Astrocyte (in vitro differentiated cells and primary cell): ENCODE results near the gene CD28. TPM values are rescaled to one million over a fixed set of nuclear protein-coding genes. Genes with fewer than 3 reads are reported as not detected.

ENCODE experiments used
- DNase-seq: peaks from one replicate; pipeline ENCODE4 v3.0.0-alpha.2; 2010; ENCODE audit warnings: low read depth
- FAIRE-seq: peaks from 2 replicates; lab custom pipeline; 2011; peaks lifted over from hg19 to GRCh38; lab: Jason Lieb, UNC
- H2AFZ ChIP-seq: 2 replicates; pipeline ENCODE4 v1.6.0; 2012; ENCODE audit warnings: low read depth, low read length, inconsistent platforms
- H3K27ac ChIP-seq: 2 replicates; pipeline ENCODE4 v1.5.1; 2011; ENCODE audit warnings: low read depth, low read length, inconsistent platforms
- H3K27me3 ChIP-seq: 2 replicates; pipeline ENCODE4 v1.6.0; 2011; ENCODE audit warnings: low read length, inconsistent platforms; ENCODE audit not compliant: insufficient read depth
- H3K36me3 ChIP-seq: 2 replicates; pipeline ENCODE4 v1.5.1; 2011; ENCODE audit warnings: low read length, inconsistent platforms; ENCODE audit not compliant: insufficient read depth
- H3K4me1 ChIP-seq: 2 replicates; pipeline ENCODE4 v1.5.1; 2011; ENCODE audit warnings: low read length, inconsistent platforms; ENCODE audit not compliant: insufficient read depth
- H3K4me2 ChIP-seq: 2 replicates; pipeline ENCODE4 v1.6.0; 2012; ENCODE audit warnings: low read length, inconsistent platforms
- H3K4me3 ChIP-seq: 2 replicates; pipeline ENCODE4 v1.5.1; 2011; ENCODE audit warnings: low read depth, mild to moderate bottlenecking, low read length, inconsistent platforms; ENCODE audit not compliant: insufficient read depth
- H3K79me2 ChIP-seq: 2 replicates; pipeline ENCODE4 v1.6.0; 2012; ENCODE audit warnings: mild to moderate bottlenecking, low read length, inconsistent platforms; ENCODE audit not compliant: insufficient read depth
- H3K9ac ChIP-seq: 2 replicates; pipeline ENCODE4 v1.6.0; 2012; ENCODE audit warnings: mild to moderate bottlenecking, low read length, inconsistent platforms
- H3K9me3 ChIP-seq: 2 replicates; pipeline ENCODE4 v1.5.1; 2012; ENCODE audit warnings: low read depth, mild to moderate bottlenecking, low read length, inconsistent platforms; ENCODE audit not compliant: insufficient read depth
- H4K20me1 ChIP-seq: 2 replicates; pipeline ENCODE4 v1.6.0; 2012; ENCODE audit warnings: low read length, inconsistent platforms; ENCODE audit not compliant: insufficient read depth
- H3K27ac Mint-ChIP-seq: one replicate; pipeline ENCODE4 v1.8.0; 2021; ENCODE audit warnings: mild to moderate bottlenecking, mixed read lengths; ENCODE audit not compliant: unreplicated experiment
- H3K27me3 Mint-ChIP-seq: one replicate; pipeline ENCODE4 v1.8.0; 2021; ENCODE audit warnings: low read depth, mixed read lengths; ENCODE audit not compliant: unreplicated experiment
- H3K36me3 Mint-ChIP-seq: one replicate; pipeline ENCODE4 v1.8.0; 2021; ENCODE audit warnings: low read depth, mixed read lengths; ENCODE audit not compliant: unreplicated experiment
- H3K4me1 Mint-ChIP-seq: one replicate; pipeline ENCODE4 v1.8.0; 2021; ENCODE audit warnings: low read depth, mixed read lengths; ENCODE audit not compliant: unreplicated experiment
- H3K4me3 Mint-ChIP-seq: one replicate; pipeline ENCODE4 v1.8.0; 2021; ENCODE audit warnings: mild to moderate bottlenecking, moderate library complexity, mixed read lengths; ENCODE audit not compliant: unreplicated experiment
- H3K9me3 Mint-ChIP-seq: one replicate; pipeline ENCODE4 v1.8.0; 2021; ENCODE audit warnings: mild to moderate bottlenecking, mixed read lengths; ENCODE audit not compliant: unreplicated experiment
- CTCF ChIP-seq: IDR thresholded peaks from 2 replicates; pipeline ENCODE4 v1.5.1; 2011; ENCODE audit warnings: low read depth, mild to moderate bottlenecking, inconsistent platforms, low read length, moderate library complexity; ENCODE audit not compliant: insufficient read depth
- EZH2 ChIP-seq: IDR thresholded peaks from 2 replicates; pipeline ENCODE4 v1.6.1; 2012; ENCODE audit warnings: mild to moderate bottlenecking, low read length, inconsistent platforms; ENCODE audit not compliant: insufficient read depth
- total RNA-seq: library from RNA; stranded (reverse); gene quantifications from 2 replicates; pipeline ENCODE4 v1.2.1, GENCODE V29; 2021

Gene CD28
- total RNA-seq, 1 donor from 2014 or later: not detected

- Mint-ChIP-seq H3K27me3 (peaks cover 6% of the 10 kb centered on the region), H3K4me1 (peaks cover 2% of the 10 kb centered on the region), H3K36me3 (no peaks in the 10 kb centered on the region), H3K9me3 (no peaks in the 10 kb centered on the region), H3K27ac (no peak overlapping the region), H3K4me3 (no peak overlapping the region)
- Histone ChIP-seq H3K9me3 (no peaks in the 10 kb centered on the region), H3K79me2 (no peaks in the 10 kb centered on the region), H2AFZ (no peak overlapping the region), H3K27me3 (no peaks in the 10 kb centered on the region), H3K9ac (no peak overlapping the region), H3K36me3 (no peaks in the 10 kb centered on the region), H3K4me3 (no peak overlapping the region), H3K27ac (no peak overlapping the region), H3K4me2 (no peak overlapping the region), H3K4me1 (peaks cover 4% of the 10 kb centered on the region), H4K20me1 (no peaks in the 10 kb centered on the region)
- FAIRE-seq: no peak
- TF ChIP-seq CTCF (no peak), EZH2 (no peak)
- no peak for DNase-seq
Observed at GRCh38 chr2:203721781-203722300, 15.4 kb downstream of the CD28 start.

- H3K36me3 Mint-ChIP-seq: no peaks in the 10 kb centered on the region
- no peak overlapping the region for H3K27ac ChIP-seq
- no peak overlapping the region for H3K9ac ChIP-seq
- peaks cover 6% of the 10 kb centered on the region for H3K27me3 Mint-ChIP-seq
- H2AFZ ChIP-seq: no peak overlapping the region
- H3K4me3 ChIP-seq: no peak overlapping the region
- H3K9me3 ChIP-seq: no peaks in the 10 kb centered on the region
- H3K27me3 ChIP-seq: no peaks in the 10 kb centered on the region
- H3K4me2 ChIP-seq: no peak overlapping the region
- H3K4me3 Mint-ChIP-seq: no peak overlapping the region
- peaks cover 4% of the 10 kb centered on the region for H3K4me1 ChIP-seq
- H3K36me3 ChIP-seq: no peaks in the 10 kb centered on the region
- TF ChIP-seq CTCF: no peak
- H4K20me1 ChIP-seq: no peaks in the 10 kb centered on the region
- H3K9me3 Mint-ChIP-seq: no peaks in the 10 kb centered on the region
- FAIRE-seq (peak; percentile 17), DNase-seq (peak; percentile 39)
- no peaks in the 10 kb centered on the region for H3K79me2 ChIP-seq
- no peak overlapping the region for H3K27ac Mint-ChIP-seq
- H3K4me1 Mint-ChIP-seq: peaks cover 2% of the 10 kb centered on the region
Observed at GRCh38 chr2:203722411-203722810, 16.0 kb downstream of the CD28 start.

GRCh38 chr2:203728321-203728720 lies 21.9 kb downstream of the CD28 start:
- FAIRE-seq: no peak
- Histone ChIP-seq H3K9me3 (no peaks in the 10 kb centered on the region), H2AFZ (no peak overlapping the region), H3K4me2 (no peak overlapping the region), H3K27ac (no peak overlapping the region), H3K36me3 (no peaks in the 10 kb centered on the region), H3K4me3 (no peak overlapping the region), H4K20me1 (no peaks in the 10 kb centered on the region), H3K79me2 (no peaks in the 10 kb centered on the region), H3K9ac (no peak overlapping the region), H3K4me1 (no peaks in the 10 kb centered on the region), H3K27me3 (no peaks in the 10 kb centered on the region)
- TF ChIP-seq CTCF (no peak), EZH2 (no peak)
- Mint-ChIP-seq H3K27ac (no peak overlapping the region), H3K4me1 (no peaks in the 10 kb centered on the region), H3K4me3 (no peak overlapping the region), H3K9me3 (no peaks in the 10 kb centered on the region), H3K36me3 (no peaks in the 10 kb centered on the region), H3K27me3 (peaks cover 7% of the 10 kb centered on the region)
- no peak for DNase-seq
